ENCODE measurements around the gene ENOX2.

The ENOX2 gene

GRCh38 chrX:130593911-130594310 lies 309.1 kb downstream of the ENOX2 start:
- Histone ChIP-seq H3K4me1 (ENCODE audit: control insufficient read depth in 1 of 2, insufficient read depth in 1 of 2, low read depth in 1 of 2, low read length in 1 of 2) (no peaks in the 10 kb centered on the region), H3K27me3 (no peaks in the 10 kb centered on the region), H3K27ac (no peak overlapping the region), H3K4me3 (ENCODE audit: low read depth in 1 of 2, low read length in 1 of 2) (no peak overlapping the region), H3K9me3 (no peaks in the 10 kb centered on the region), H3K36me3 (no peaks in the 10 kb centered on the region)
- TF ChIP-seq CTCF (IDR thresholded peaks at IDR 0.05), result no peak

- Histone ChIP-seq H3K9me3 (no peaks in the 10 kb centered on the region), H3K4me1 (ENCODE audit: control insufficient read depth in 1 of 2, insufficient read depth in 1 of 2, low read depth in 1 of 2, low read length in 1 of 2) (no peaks in the 10 kb centered on the region), H3K27ac (no peak overlapping the region), H3K36me3 (no peaks in the 10 kb centered on the region), H3K27me3 (no peaks in the 10 kb centered on the region), H3K4me3 (ENCODE audit: low read depth in 1 of 2, low read length in 1 of 2) (no peak overlapping the region)
- no peak for TF ChIP-seq CTCF (IDR thresholded peaks at IDR 0.05)
These were observed 310.8 kb downstream of the ENOX2 start for GRCh38 chrX:130592204-130592603.

- Histone ChIP-seq H3K9me3 (no peaks in the 10 kb centered on the region), H3K27ac (no peak overlapping the region), H3K36me3 (no peaks in the 10 kb centered on the region), H3K4me1 (ENCODE audit: control insufficient read depth in 1 of 2, insufficient read depth in 1 of 2, low read depth in 1 of 2, low read length in 1 of 2) (no peaks in the 10 kb centered on the region), H3K27me3 (no peaks in the 10 kb centered on the region), H3K4me3 (ENCODE audit: low read depth in 1 of 2, low read length in 1 of 2) (no peak overlapping the region)
- no peak for TF ChIP-seq CTCF (IDR thresholded peaks at IDR 0.05)
These were observed 324.1 kb downstream of the ENOX2 start for GRCh38 chrX:130578906-130579305.

GRCh38 chrX:130577431-130577830 lies 325.6 kb downstream of the ENOX2 start:
- TF ChIP-seq CTCF (IDR thresholded peaks at IDR 0.05), result no peak
- H3K9me3 ChIP-seq, result no peaks in the 10 kb centered on the region
- H3K4me3 ChIP-seq (ENCODE audit: low read depth in 1 of 2, low read length in 1 of 2), result no peak overlapping the region
- no peaks in the 10 kb centered on the region for H3K4me1 ChIP-seq (ENCODE audit: control insufficient read depth in 1 of 2, insufficient read depth in 1 of 2, low read depth in 1 of 2, low read length in 1 of 2)
- no peaks in the 10 kb centered on the region for H3K36me3 ChIP-seq
- H3K27me3 ChIP-seq, result no peaks in the 10 kb centered on the region
- no peak overlapping the region for H3K27ac ChIP-seq

GRCh38 chrX:130575831-130576389 lies 327.1 kb downstream of the ENOX2 start:
- Histone ChIP-seq H3K9me3 (no peaks in the 10 kb centered on the region), H3K4me3 (ENCODE audit: low read depth in 1 of 2, low read length in 1 of 2) (no peak overlapping the region), H3K27me3 (no peaks in the 10 kb centered on the region), H3K4me1 (ENCODE audit: control insufficient read depth in 1 of 2, insufficient read depth in 1 of 2, low read depth in 1 of 2, low read length in 1 of 2) (no peaks in the 10 kb centered on the region), H3K36me3 (no peaks in the 10 kb centered on the region), H3K27ac (no peak overlapping the region)
- no peak for TF ChIP-seq CTCF (IDR thresholded peaks at IDR 0.05)
